GM23248 (cell line): Measurements from ENCODE around the gene REC8. TPM values are rescaled to one million over a fixed set of nuclear protein-coding genes. Genes with fewer than 3 reads are reported as not detected.

Source experiments
- DNase-seq: peaks from one replicate; pipeline ENCODE4 v3.0.0-alpha.2; 2015
- H2AFZ ChIP-seq: fragments of 200-600 bp; sonication (generic); 2 replicates; pipeline ENCODE4 v1.6.1; 2016; ENCODE audit warnings: antibody characterized with exemption
- H3F3A ChIP-seq: fragments of 200-600 bp; sonication (generic); 2 replicates; pipeline ENCODE4 v1.6.1; 2016; ENCODE audit warnings: mild to moderate bottlenecking, antibody characterized with exemption, mixed run types; ENCODE audit not compliant: insufficient read depth
- H3K27ac ChIP-seq: fragments of 200-600 bp; sonication (generic); 2 replicates; pipeline ENCODE4 v1.5.1; 2016; ENCODE audit warnings: mild to moderate bottlenecking
- H3K27me3 ChIP-seq: fragments of 200-600 bp; sonication (generic); replicated peaks from 2 replicates; pipeline ENCODE4 v1.6.1; 2016; ENCODE audit warnings: mild to moderate bottlenecking; ENCODE audit not compliant: insufficient read depth
- H3K36me3 ChIP-seq: fragments of 200-600 bp; sonication (generic); 2 replicates; pipeline ENCODE4 v1.6.1; 2016; ENCODE audit warnings: low read depth, mild to moderate bottlenecking
- H3K4me1 ChIP-seq: fragments of 200-600 bp; sonication (generic); 2 replicates; pipeline ENCODE4 v1.6.1; 2016; ENCODE audit warnings: mild to moderate bottlenecking; ENCODE audit not compliant: insufficient read depth
- H3K4me2 ChIP-seq: fragments of 200-600 bp; sonication (generic); one replicate; pipeline ENCODE4 v1.6.1; 2016; ENCODE audit warnings: mild to moderate bottlenecking; ENCODE audit not compliant: unreplicated experiment
- H3K4me3 ChIP-seq: fragments of 200-600 bp; sonication (generic); 2 replicates; pipeline ENCODE4 v1.5.1; 2016; ENCODE audit warnings: mild to moderate bottlenecking
- H3K79me2 ChIP-seq: fragments of 200-600 bp; sonication (generic); 2 replicates; pipeline ENCODE4 v1.6.1; 2016; ENCODE audit warnings: mild to moderate bottlenecking; ENCODE audit not compliant: insufficient read depth
- H3K9ac ChIP-seq: fragments of 200-600 bp; sonication (generic); 2 replicates; pipeline ENCODE4 v1.6.1; 2016; ENCODE audit warnings: mild to moderate bottlenecking
- H3K9me2 ChIP-seq: fragments of 200-600 bp; sonication (generic); 2 replicates; pipeline ENCODE4 v1.6.1; 2016; ENCODE audit warnings: mixed run types, mild to moderate bottlenecking, moderate library complexity; ENCODE audit not compliant: insufficient read depth
- H3K9me3 ChIP-seq: fragments of 200-600 bp; sonication (generic); one replicate; pipeline ENCODE4 v1.6.1; 2017; ENCODE audit warnings: low read depth
- H4K20me1 ChIP-seq: fragments of 200-600 bp; sonication (generic); 2 replicates; pipeline ENCODE4 v1.6.0; 2016; ENCODE audit not compliant: insufficient read depth
- EZH2 ChIP-seq: fragments of 200-600 bp; sonication (generic); IDR thresholded peaks from 2 replicates; pipeline ENCODE4 v1.6.1; 2018; ENCODE audit warnings: antibody characterized with exemption, mild to moderate bottlenecking; ENCODE audit not compliant: insufficient read depth, poor library complexity, severe bottlenecking
- EZH2phosphoT487 ChIP-seq: fragments of 200-600 bp; sonication (generic); IDR thresholded peaks from 2 replicates; pipeline ENCODE4 v1.6.1; 2018; ENCODE audit warnings: antibody characterized with exemption, moderate library complexity, mild to moderate bottlenecking, low read depth; ENCODE audit not compliant: insufficient read depth
- WGBS, 2 experiments: methylation state at CpG; one replicate each; pipeline ENCODE4 v1.1.6; 2015 to 2017; ENCODE audit warnings: low lambda C conversion rate in 2 of 2, low coverage in 1 of 2; ENCODE audit errors: missing lambda C conversion rate in 2 of 2; 5-methylcytosine and 5-hydroxymethylcytosine counted together
- in situ Hi-C: fragments of 300-500 bp; cut with MboI; formaldehyde crosslinking; loops from 2 replicates; pipeline ENCODE4 v1.15.0; 2020
- polyA plus RNA-seq: library from polyadenylated mRNA; unstranded; fragments of >200 nt; fragmentation: Nextera tagmentation; extraction: Ambion mirVana; gene quantifications from 2 replicates; pipeline ENCODE4 v1.2.1, GENCODE V29; 2016
- total RNA-seq: library from RNA; depleted of rRNA; stranded (reverse); fragments of >200 nt; shearing (Covaris generic); gene quantifications from 2 replicates; pipeline ENCODE4 v1.2.3, GENCODE V29; 2014; rRNA removed

REC8 gene, protein sequence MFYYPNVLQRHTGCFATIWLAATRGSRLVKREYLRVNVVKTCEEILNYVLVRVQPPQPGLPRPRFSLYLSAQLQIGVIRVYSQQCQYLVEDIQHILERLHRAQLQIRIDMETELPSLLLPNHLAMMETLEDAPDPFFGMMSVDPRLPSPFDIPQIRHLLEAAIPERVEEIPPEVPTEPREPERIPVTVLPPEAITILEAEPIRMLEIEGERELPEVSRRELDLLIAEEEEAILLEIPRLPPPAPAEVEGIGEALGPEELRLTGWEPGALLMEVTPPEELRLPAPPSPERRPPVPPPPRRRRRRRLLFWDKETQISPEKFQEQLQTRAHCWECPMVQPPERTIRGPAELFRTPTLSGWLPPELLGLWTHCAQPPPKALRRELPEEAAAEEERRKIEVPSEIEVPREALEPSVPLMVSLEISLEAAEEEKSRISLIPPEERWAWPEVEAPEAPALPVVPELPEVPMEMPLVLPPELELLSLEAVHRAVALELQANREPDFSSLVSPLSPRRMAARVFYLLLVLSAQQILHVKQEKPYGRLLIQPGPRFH
- total RNA-seq, result 1.4 and 3.5 TPM in 2 replicates
- polyA plus RNA-seq, result 1.2 and 2.4 TPM in 2 replicates

DNA sequence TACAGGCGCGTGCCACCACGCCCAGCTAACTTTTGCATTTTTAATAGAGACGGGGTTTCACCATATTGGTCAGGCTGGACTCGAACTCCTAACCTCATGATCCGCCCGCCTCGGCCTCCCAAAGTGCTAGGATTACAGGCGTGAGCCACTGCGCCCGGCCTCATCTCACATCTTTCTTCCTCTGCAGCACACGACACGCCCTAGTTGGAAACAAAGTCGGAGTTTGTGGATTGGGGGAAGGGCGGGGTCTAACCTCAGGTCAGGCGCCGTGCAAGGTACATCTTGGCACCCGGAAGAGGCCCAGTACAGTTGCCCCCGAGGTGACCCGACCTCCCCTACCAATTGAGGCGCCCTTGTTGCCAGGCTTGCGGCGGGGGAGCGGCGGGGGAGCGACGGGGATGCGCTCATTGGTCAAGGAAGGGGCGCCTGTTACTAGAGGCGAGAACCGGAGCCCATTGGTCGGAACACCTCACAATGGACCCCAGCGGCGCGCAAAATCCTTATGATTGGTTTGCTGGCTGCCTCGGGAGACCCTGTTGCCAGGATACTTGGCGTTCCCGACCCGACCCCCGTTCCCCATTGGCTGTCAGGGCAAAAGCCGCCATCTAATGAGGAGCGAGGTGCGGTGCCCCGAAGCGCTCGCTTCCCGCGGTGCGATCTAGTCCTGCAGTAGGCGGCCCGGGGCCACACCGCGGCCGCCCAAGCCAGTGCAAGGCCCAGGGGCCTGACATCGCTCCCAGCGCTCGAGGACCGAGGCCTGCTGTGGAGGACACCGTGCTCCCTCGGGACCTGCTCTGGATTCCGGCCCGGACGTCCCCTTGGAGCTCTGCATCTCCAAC is at the start of gene REC8:
REC8 (plus strand) TSS at position 659 of the 839 bp plus-strand sequence. CDS start 473 bp downstream, outside the sequence.
- no peaks in the 10 kb centered on the region for H3K4me1 ChIP-seq
- H3K9me2 ChIP-seq, result no peaks in the 10 kb centered on the region
- WGBS, 2 experiments, result 35 to 41% methylated on average over 55 to 59 of the region's 63 CpGs
- no peak within 1 kb of the TSS for H2AFZ ChIP-seq
- no peak within 1 kb of the TSS for H3K4me2 ChIP-seq
- no peaks in the 10 kb centered on the region; the same call in 1 of the 2 replicates for H3F3A ChIP-seq
- H3K36me3 ChIP-seq, result peaks cover 11% of the 10 kb centered on the region
- no peaks in the 10 kb centered on the region for H3K79me2 ChIP-seq
- no peaks in the 10 kb centered on the region for H3K27me3 ChIP-seq
- no peak for TF ChIP-seq EZH2phosphoT487
- TF ChIP-seq EZH2, result no peak
- in situ Hi-C loops, result no loop called here
- no peaks in the 10 kb centered on the region for H4K20me1 ChIP-seq
- H3K4me3 ChIP-seq, result no peak within 1 kb of the TSS
- no peaks in the 10 kb centered on the region for H3K9me3 ChIP-seq
- H3K27ac ChIP-seq, result no peak within 1 kb of the TSS
- no peak within 1 kb of the TSS for H3K9ac ChIP-seq
- DNase-seq, result no peak

DNA sequence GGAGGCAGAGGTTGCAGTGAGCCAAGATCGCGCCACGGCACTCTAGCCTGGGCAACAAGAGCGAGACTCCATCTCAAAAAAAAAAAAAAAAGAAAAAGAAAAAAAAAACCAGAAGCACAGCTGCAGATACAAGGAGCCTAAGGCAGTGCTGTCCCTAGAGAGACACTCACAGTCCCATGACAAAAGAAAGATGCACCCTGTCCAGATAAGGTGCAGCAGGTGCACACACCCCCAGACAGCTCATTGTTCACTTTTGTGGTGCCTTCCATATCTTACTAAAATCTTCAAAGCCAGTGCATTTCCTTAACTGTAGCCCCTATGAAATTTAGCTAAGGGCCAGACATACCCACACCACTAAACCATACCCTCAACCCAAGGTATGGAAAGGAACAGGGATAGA is 49.5 kb upstream of the REC8 start:
- Histone ChIP-seq H3K4me3 (no peak overlapping the region), H3K4me1 (no peaks in the 10 kb centered on the region), H3K4me2 (no peak overlapping the region), H4K20me1 (no peaks in the 10 kb centered on the region), H3K27ac (no peak overlapping the region), H2AFZ (no peak overlapping the region), H3F3A (no peaks in the 10 kb centered on the region), H3K27me3 (no peaks in the 10 kb centered on the region), H3K9ac (no peak overlapping the region), H3K36me3 (peaks cover 9% of the 10 kb centered on the region; the same call in 1 of the 2 replicates), H3K9me2 (no peaks in the 10 kb centered on the region), H3K79me2 (no peaks in the 10 kb centered on the region), H3K9me3 (no peaks in the 10 kb centered on the region)
- TF ChIP-seq EZH2, result no peak
- no peak for TF ChIP-seq EZH2phosphoT487
- WGBS, 2 experiments, result 89 to 92% methylated on average over 4 of the region's 4 CpGs
- DNase-seq, result no peak
- in situ Hi-C loops, result no loop called here

DNA sequence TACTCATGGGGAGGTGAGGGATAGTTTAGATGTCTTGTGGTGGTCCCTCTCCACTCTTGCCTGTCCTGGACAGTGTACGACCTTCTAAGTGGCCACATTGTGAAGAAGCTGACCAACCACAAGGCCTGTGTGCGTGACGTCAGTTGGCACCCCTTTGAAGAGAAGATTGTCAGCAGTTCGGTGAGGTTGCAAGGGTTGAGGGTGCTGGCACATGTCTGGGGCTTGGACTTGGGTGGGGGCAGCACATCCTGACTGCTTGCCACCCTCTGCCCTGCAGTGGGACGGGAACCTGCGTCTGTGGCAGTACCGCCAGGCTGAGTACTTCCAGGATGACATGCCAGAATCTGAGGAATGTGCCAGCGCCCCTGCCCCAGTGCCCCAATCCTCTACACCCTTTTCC is 49.0 kb upstream of the REC8 start:
- Histone ChIP-seq H3K9me2 (no peaks in the 10 kb centered on the region), H4K20me1 (no peaks in the 10 kb centered on the region), H3K36me3 (peaks cover 9% of the 10 kb centered on the region; the same call in 1 of the 2 replicates), H3K27ac (no peak overlapping the region), H2AFZ (no peak overlapping the region), H3K9ac (no peak overlapping the region), H3F3A (no peaks in the 10 kb centered on the region), H3K4me2 (no peak overlapping the region), H3K79me2 (no peaks in the 10 kb centered on the region), H3K9me3 (no peaks in the 10 kb centered on the region), H3K27me3 (no peaks in the 10 kb centered on the region), H3K4me3 (no peak overlapping the region), H3K4me1 (no peaks in the 10 kb centered on the region)
- no peak for DNase-seq
- WGBS, 2 experiments, result 76 to 87% methylated on average over 8 of the region's 8 CpGs
- in situ Hi-C loops, result no loop called here
- TF ChIP-seq EZH2 (no peak), EZH2phosphoT487 (no peak)
